ENCODE measurements around the gene ICAM1.
"Not testable (repeated sequence)": the region's sequence is repeated elsewhere in the genome, so short reads cannot be mapped to it uniquely, and the experiment has no call there.

The ICAM1 gene

GRCh38 chr19:10270616-10271394 lies at the start of gene ICAM1:
Gene ICAM1, plus strand, starts transcription at chr19:10271120. Its CDS starts 40 bp downstream, at chr19:10271160.
- DNase-seq: peak; percentile 91

GRCh38 chr19:10222201-10222890 lies 48.6 kb upstream of the ICAM1 start:
- DNase-seq: no peak

- DNase-seq: no peak
Observed at GRCh38 chr19:10223488-10224213, 47.3 kb upstream of the ICAM1 start.

- DNase-seq: no peak
Observed at GRCh38 chr19:10224337-10224736, 46.6 kb upstream of the ICAM1 start.

GRCh38 chr19:10226021-10226375 lies 44.9 kb upstream of the ICAM1 start:
- DNase-seq: no peak

GRCh38 chr19:10226376-10227025 lies 44.4 kb upstream of the ICAM1 start:
- DNase-seq: no peak

GRCh38 chr19:10227026-10227971 lies 43.6 kb upstream of the ICAM1 start:
- no peak for DNase-seq

GRCh38 chr19:10228393-10228792 lies 42.5 kb upstream of the ICAM1 start:
- DNase-seq: no peak

- DNase-seq: peak; percentile 54
Observed at GRCh38 chr19:10228920-10229319, 42.0 kb upstream of the ICAM1 start.

GRCh38 chr19:10230173-10230860 lies 40.6 kb upstream of the ICAM1 start:
- DNase-seq: peak; percentile 34

GRCh38 chr19:10230861-10231611 lies 39.9 kb upstream of the ICAM1 start, which contains the start of gene S1PR2:
Gene S1PR2, minus strand, starts transcription at chr19:10231331. Its CDS starts 6,426 bp downstream, at chr19:10224905.
- peak; percentile 69 for DNase-seq

GRCh38 chr19:10231612-10232228 lies 39.2 kb upstream of the ICAM1 start:
- DNase-seq: no peak

- no peak for DNase-seq
Observed at GRCh38 chr19:10233946-10234345, 37.0 kb upstream of the ICAM1 start.

GRCh38 chr19:10235003-10235402 lies 35.9 kb upstream of the ICAM1 start:
- no peak for DNase-seq

- DNase-seq: not testable (repeated sequence)
Observed at GRCh38 chr19:10235409-10235808, 35.5 kb upstream of the ICAM1 start.

- DNase-seq: no peak
Observed at GRCh38 chr19:10237702-10238101, 33.2 kb upstream of the ICAM1 start.

- no peak for DNase-seq
Observed at GRCh38 chr19:10238172-10238783, 32.6 kb upstream of the ICAM1 start.

- DNase-seq: not testable (repeated sequence)
Observed at GRCh38 chr19:10241826-10242449, 29.0 kb upstream of the ICAM1 start.

GRCh38 chr19:10243606-10244005 lies 27.3 kb upstream of the ICAM1 start:
- DNase-seq: no peak

Data from activated CD4-positive, alpha-beta T cell treated with anti-CD3 and anti-CD28 coated beads, Interleukin-2, Interleukin-6, amounts not matched to agents 100 ng/mL and 50 ng/mL, durations not matched to agents 16 hours and 8 hours (primary cell).